HT1080 (cell line): ENCODE results near the gene SUMO1. TPM values are rescaled to one million over a fixed set of nuclear protein-coding genes. Genes with fewer than 3 reads are reported as not detected.
A peak's percentile ranks its signal among the peaks of the same experiment; 100 is the strongest.

Source experiments
- DNase-seq: peaks from one replicate; pipeline ENCODE4 v3.0.0-alpha.2; 2015; ENCODE audit warnings: low read depth
- total RNA-seq: library from RNA; depleted of rRNA; stranded (reverse); fragments of >200 nt; shearing (Covaris generic); gene quantifications from 2 replicates; pipeline ENCODE4 v1.2.3, GENCODE V29; 2014

Gene SUMO1
- total RNA-seq, 1 experiment from 2014 or later, result 185 TPM

DNA sequence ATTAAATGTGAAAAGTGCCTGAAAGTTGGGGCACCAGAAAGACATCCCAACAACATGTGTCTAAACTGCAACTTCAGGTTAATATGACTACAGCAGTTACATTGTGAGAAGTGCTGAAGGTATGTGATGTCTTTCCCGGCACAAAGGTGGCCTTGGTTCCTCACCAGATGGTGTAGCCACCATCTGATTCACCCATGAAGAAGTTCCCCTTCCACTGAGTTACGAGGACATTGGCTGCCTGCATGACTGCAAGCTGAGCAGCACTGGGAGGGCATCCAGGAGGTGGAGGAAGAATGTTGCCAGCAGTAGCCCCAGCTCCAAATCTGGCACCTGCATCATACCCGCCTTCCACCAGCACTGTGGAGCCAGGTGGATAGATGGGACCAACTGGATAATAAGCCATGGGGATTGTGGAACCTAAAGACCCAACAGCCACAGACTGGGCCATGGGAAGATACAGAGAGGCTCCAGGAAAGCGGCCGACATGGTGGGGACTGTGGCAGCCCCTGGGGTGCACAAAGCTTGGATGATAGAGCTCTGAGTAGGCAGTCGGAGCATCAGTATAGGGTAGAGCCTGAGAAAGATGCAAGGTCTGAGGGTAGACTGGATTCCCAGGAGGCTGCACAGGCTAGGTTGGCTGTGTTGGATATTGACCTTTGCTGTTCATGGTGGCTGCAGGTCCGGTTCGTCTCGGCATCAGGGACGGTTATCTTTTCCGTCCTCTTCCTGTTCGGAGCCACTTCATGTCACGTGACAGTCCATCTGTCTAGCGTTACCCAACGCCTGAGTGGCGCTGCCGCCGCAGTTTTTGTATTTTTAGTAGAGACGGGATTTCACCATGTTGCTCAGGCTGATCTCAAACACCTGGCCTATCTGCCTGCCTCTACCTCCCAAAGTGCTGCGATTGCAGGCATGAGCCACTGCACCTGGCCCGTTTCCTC lies 36.9 kb downstream of the SUMO1 start:
- no peak for DNase-seq

- no peak for DNase-seq
These were observed 41.7 kb downstream of the SUMO1 start for GRCh38 chr2:202196727-202197126.

DNA sequence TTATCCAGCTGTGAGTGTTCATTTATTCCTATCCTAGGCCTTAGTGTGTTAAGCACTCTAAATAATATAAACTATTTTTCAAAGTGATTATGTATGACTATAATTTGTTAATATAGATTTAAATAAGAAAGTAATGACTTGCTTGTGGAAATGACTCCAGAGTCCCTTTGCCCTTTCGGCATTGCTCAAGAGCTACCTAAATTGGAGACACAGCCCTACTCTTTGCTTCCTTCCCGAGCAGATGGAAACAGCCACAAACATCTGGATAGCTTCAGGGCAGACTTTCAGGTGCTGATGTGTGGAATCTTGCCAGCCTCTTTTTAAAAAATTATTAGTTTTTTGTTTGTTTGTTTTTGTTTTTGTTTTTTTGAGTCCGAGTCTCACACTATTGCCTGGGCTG lies 44.0 kb downstream of the SUMO1 start:
- no peak for DNase-seq

DNA sequence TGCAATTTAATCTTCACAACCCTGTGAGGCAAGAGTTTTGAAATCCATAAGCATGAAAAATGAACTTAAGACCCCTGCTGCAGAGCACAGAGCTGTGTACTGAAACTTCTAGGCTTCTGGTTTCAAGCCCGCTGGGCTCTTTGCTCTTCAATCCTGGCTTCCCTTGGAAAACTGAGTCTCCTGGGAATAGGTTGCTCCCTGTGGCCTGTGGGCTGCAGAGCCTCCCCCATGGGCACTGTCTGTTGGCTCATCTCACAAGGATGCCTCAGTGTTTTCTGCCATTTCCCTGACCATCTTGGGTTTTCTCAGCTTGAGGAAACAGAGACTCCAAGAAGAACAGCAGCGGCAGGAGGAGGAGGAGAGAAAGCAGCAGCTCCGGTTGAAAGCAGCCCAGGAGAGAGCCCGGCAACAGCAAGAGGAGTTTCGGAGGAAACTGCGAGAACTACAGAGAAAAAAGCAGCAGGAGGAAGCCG lies 44.5 kb downstream of the SUMO1 start:
- no peak for DNase-seq

GRCh38 chr2:202193305-202193704 lies 45.1 kb downstream of the SUMO1 start:
- no peak for DNase-seq

DNA sequence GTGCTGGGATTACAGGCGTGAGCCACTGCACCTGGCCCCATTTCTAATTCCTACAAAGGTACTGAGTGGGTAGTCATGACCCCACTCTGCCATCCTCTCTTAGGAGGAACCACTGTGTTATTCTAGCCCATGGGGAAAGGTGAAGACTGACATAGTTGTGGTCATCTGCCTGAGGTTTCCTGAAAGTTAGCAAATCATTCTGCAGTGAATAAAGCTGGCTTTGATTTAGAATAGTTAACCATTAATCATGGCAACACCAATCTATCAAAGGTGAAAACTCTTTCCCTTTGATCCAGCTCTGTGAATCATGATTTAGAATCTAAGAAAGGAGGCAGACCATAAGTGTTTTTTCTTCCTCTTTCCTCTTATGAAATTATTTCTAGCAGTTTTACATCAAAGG lies 50.8 kb downstream of the SUMO1 start:
- DNase-seq, result no peak

GRCh38 chr2:202186641-202187202 lies 51.7 kb downstream of the SUMO1 start:
- no peak for DNase-seq

DNA sequence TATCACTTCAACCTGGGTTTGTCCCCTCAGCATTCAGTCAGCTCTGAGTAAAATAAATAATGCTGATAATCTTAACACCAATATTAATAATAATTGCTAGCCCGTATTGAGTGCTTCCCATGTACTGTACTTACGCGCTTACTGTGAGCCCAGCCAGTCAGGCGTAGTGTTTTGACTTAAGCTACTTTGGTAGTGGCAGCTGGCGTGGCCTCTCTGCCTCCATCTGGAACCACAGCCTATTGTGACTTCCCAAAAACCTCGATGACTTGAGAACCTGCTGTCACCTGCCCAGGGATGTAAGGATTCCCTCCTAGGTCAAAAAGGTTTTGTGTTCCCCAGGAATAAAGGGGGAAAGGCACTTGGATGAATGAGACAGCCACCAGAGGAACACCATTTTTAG lies 53.2 kb downstream of the SUMO1 start:
- DNase-seq, result no peak

DNA sequence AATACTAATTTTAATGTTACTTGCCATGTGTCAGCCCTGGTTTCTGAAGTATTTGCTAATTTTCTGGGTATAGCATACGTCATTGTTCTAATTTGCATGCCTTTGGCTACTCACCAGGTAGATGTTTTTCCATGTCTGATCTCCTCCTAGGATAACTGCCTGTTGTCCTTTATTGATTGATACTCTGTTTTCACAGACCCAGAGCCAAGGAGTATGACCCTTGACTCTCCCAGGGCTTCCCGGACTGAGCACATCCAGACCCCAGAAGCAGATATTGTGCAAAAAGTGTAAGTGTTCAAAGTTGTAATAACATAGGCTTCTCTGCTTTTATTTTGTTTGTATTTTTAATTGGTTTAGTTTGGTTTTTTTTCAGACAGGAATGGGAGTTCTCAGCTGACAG lies 53.8 kb downstream of the SUMO1 start:
- no peak for DNase-seq

- peak; percentile 45 for DNase-seq
These were observed 59.9 kb downstream of the SUMO1 start for GRCh38 chr2:202178346-202178958.

GRCh38 chr2:202172439-202173211 lies 65.8 kb downstream of the SUMO1 start:
- DNase-seq, result no peak

DNA sequence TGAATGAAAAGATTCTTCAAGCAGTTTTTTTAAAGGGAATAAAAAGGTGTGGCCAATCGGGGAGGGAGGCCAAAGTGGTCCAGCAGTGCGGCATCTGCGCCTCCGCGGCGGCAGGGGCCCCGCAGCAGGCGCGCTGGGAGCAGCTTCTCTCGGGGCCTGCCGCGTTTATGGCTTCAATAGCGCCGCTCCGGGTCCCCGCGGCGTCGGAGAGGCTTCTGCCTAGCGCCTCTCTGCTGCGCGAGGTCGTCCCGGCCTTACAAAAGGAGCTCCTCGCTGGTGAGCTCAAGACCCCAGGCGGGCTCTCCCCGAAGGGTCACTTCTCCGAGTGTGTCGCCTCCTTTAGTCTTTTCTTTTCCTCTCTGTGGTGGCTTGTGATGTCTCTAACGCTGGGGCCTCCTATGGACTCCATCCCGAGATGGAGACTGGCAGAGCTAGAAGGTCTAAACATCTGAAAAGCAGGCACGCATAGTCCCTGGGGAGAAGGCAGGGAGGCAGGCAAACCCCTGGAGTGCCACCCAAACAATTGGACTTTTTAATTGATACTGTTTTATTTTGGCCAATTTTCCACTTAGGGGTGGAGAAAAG lies 67.1 kb downstream of the SUMO1 start:
- DNase-seq, result no peak

- DNase-seq, result peak; percentile 32
These were observed 68.5 kb downstream of the SUMO1 start for GRCh38 chr2:202169832-202170424.

DNA sequence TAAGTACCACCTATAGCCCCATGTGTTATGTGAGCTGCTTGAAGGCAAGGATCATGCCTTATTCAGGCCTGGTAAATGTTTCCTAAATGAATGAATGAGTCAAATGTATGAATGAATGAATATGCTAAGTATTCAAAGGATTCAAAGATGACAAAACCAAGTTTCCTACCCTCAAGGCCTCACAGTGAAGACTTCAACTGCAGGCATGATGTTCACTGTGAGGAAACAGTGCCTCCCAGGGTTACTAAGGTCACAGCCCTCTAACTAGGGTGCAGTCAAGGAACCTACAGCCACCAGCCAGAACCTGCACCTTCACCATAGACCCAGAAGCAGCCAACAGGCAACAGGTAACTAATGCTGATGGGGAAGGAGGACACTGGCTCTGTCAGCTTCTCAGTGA lies 69.3 kb downstream of the SUMO1 start:
- DNase-seq, result no peak

DNA sequence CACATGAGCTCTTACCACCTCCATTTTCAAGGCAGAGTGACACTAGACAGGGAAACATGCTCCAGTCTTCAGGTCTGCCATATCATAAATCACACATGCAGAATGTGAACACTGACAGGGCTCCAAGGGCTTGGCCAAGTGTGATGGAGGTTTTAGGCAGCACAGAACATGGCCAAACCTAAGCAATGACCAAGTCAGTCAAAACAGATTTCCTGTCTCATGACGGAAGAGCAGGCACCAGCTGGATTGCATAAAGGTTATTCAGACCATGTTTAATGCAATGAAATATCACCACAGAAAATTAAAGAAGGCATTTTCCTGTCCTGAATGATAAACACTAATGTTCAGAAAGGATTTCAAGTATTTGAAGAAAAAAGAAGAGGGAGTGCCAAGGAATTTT lies 72.5 kb downstream of the SUMO1 start:
- DNase-seq, result no peak

GRCh38 chr2:202165208-202165607 lies 73.2 kb downstream of the SUMO1 start:
- no peak for DNase-seq

GRCh38 chr2:202164411-202164810 lies 74.0 kb downstream of the SUMO1 start:
- DNase-seq, result no peak

DNA sequence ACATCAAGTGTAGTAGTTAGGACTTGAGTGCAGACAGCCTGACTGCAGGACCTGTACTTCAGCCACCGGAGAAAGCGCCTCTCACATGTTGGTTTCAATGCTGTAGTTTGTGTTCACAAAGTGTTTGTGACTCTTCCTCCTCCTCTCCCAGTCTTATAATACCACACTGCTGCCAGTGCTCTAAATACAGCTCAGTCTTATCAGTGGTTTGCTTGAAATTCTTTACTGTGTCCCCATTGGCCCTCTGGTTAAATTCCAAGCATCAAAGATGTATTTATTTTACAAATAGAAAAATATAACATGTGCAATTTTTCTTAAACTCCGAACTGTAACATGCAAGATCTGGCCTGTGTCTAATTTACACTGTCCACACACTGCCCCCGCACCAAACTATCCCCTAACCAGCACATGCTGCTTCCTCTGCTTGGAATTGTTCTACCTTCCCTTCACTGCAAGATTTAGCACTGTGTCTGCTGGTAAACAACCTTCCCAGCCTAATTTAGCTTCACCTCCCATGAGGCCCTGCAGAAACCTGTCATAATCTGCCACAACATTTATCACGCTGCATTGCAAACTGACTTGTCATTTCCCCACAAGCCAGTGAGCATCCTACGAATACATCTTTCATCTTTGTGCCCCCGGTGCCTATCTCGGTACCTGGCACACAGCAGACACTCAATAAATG lies 77.1 kb downstream of the SUMO1 start:
- DNase-seq, result peak; percentile 52

- DNase-seq, result no peak
These were observed 79.6 kb downstream of the SUMO1 start for GRCh38 chr2:202158796-202159195.
